ENCODE measurements around the gene PLPPR3.

- TF ChIP-seq, protein P1, sequence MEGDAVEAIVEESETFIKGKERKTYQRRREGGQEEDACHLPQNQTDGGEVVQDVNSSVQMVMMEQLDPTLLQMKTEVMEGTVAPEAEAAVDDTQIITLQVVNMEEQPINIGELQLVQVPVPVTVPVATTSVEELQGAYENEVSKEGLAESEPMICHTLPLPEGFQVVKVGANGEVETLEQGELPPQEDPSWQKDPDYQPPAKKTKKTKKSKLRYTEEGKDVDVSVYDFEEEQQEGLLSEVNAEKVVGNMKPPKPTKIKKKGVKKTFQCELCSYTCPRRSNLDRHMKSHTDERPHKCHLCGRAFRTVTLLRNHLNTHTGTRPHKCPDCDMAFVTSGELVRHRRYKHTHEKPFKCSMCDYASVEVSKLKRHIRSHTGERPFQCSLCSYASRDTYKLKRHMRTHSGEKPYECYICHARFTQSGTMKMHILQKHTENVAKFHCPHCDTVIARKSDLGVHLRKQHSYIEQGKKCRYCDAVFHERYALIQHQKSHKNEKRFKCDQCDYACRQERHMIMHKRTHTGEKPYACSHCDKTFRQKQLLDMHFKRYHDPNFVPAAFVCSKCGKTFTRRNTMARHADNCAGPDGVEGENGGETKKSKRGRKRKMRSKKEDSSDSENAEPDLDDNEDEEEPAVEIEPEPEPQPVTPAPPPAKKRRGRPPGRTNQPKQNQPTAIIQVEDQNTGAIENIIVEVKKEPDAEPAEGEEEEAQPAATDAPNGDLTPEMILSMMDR (IDR thresholded peaks at IDR 0.05), result no peak
- no peak for TF ChIP-seq POLR2AphosphoS5 (IDR thresholded peaks at IDR 0.05)
- no peak for TF ChIP-seq POLR2A (IDR thresholded peaks at IDR 0.05)
These were observed 15.9 kb downstream of the PLPPR3 start for GRCh38 chr19:805600-806550.
